Spleen (tissue), 11 donors: ENCODE data around the gene LGALS7. TPM values are rescaled to one million over a fixed set of nuclear protein-coding genes. Genes with fewer than 3 reads are reported as not detected.

Experiments used
- DNase-seq: peaks from one replicate; pipeline ENCODE4 v3.0.0-alpha.2; 2020
- H3K27ac ChIP-seq, 8 donors: fragments of 200-600 bp; sonication (generic) in 7 of 8; 1 replicate in 4 of 8; 2 replicates in 4 of 8; pipeline versions ENCODE4 v1.5.0 to v1.8.0; 2016 to 2021; ENCODE audit warnings: inconsistent platforms in 4 of 8, mild to moderate bottlenecking in 4 of 8, moderate library complexity in 1 of 8
- H3K27me3 ChIP-seq, 7 donors: fragments of 200-600 bp; sonication (generic) in 6 of 7; replicated peaks in 1 of 7; 1 replicate in 4 of 7; 2 replicates in 3 of 7; pipeline versions ENCODE4 v1.5.0 to v1.8.0; 2016 to 2021; ENCODE audit warnings: inconsistent platforms in 3 of 7, mild to moderate bottlenecking in 1 of 7
- H3K36me3 ChIP-seq, 6 donors: fragments of 200-600 bp; sonication (generic) in 5 of 6; 1 replicate in 4 of 6; 2 replicates in 2 of 6; pipeline versions ENCODE4 v1.5.0 to v1.8.0; 2016 to 2021; ENCODE audit warnings: inconsistent platforms in 2 of 6
- H3K4me1 ChIP-seq, 6 donors: fragments of 200-600 bp; sonication (generic) in 5 of 6; 1 replicate in 3 of 6; 2 replicates in 3 of 6; pipeline versions ENCODE4 v1.5.0 to v1.8.0; 2016 to 2021; ENCODE audit warnings: inconsistent platforms in 3 of 6
- H3K4me3 ChIP-seq, 8 donors: fragments of 200-600 bp; sonication (generic) in 7 of 8; 1 replicate in 4 of 8; 2 replicates in 4 of 8; pipeline versions ENCODE4 v1.5.0 to v1.8.0; 2016 to 2021; ENCODE audit warnings: inconsistent platforms in 4 of 8, mild to moderate bottlenecking in 4 of 8, moderate library complexity in 2 of 8
- H3K9me3 ChIP-seq, 8 donors: fragments of 200-600 bp; sonication (generic) in 7 of 8; 1 replicate in 4 of 8; 2 replicates in 4 of 8; pipeline versions ENCODE4 v1.5.0 to v1.8.0; 2016 to 2021; ENCODE audit warnings: inconsistent platforms in 4 of 8
- CTCF ChIP-seq, 11 experiments: fragments of 200-600 bp in 7 of 11; fragments of 450-650 bp in 4 of 11; sonication (generic) in 4 of 11; IDR thresholded peaks in 8 of 11; conservative IDR thresholded peaks in 3 of 11; 1 replicate in 7 of 11; 2 replicates in 4 of 11; pipeline versions ENCODE4 v1.4.0 to v1.8.0; 2016 to 2021; ENCODE audit warnings: antibody characterized with exemption in 11 of 11, inconsistent platforms in 4 of 11, mild to moderate bottlenecking in 1 of 11
- POLR2A ChIP-seq, 3 donors: fragments of 450-650 bp; IDR thresholded peaks; one replicate each; pipeline ENCODE4 v1.5.1; 2017; ENCODE audit warnings: antibody characterized with exemption in 3 of 3, mild to moderate bottlenecking in 1 of 3
- POLR2AphosphoS5 ChIP-seq, 3 donors: sonication (generic); formaldehyde crosslinking; IDR thresholded peaks; one replicate each; pipeline ENCODE4 v1.5.1; 2017; ENCODE audit warnings: antibody characterized with exemption in 3 of 3
- WGBS, 5 donors: extraction: QIAGEN DNeasy Blood & Tissue Kit in 3 of 5; methylation state at CpG; one replicate each; pipeline versions ENCODE4 v1.1.5 to v1.1.7; 2013 to 2018; 5-methylcytosine and 5-hydroxymethylcytosine counted together
- intact Hi-C: fragments of 100-400 bp; cut with DNase I; formaldehyde crosslinking; loops from one replicate; pipeline ENCODE4 v1.15.0; 2023; ENCODE audit warnings: low total_unique reads
- polyA plus RNA-seq, 3 donors: library from polyadenylated mRNA; stranded (reverse); fragments of 200-250 nt; gene quantifications; one replicate each; pipeline ENCODE4 v1.2.1, GENCODE V29; 2013
- total RNA-seq, 7 donors: library from RNA; depleted of rRNA in 3 of 7; stranded (reverse); fragments of >200 nt in 3 of 7; fragmentation: NEBNext Ultra II Directional in 4 of 7; extraction: Animal tissue kit (Norgen Biotek cat#: 25700) in 4 of 7; gene quantifications; one replicate each; pipeline versions ENCODE4 v1.1.0 to v1.2.1, GENCODE V29; 2016 to 2021
- donor health status: healthy with polysubstance abuse.
- donor health status: DM: no; HTN: no; CAD: no; lungs with moderate emphysema.
- donor health status: DM: no; HTN: no; CAD: no.
- donor health status: Bipolar disorder and iron deficiency.
- donor health status: healthy.
- donor health status: DM: no; HTN: no; CAD: no.
- donor health status: DM: yes; HTN: yes; CAD: no.

Gene LGALS7
- total and polyA plus RNA-seq, 10 donors: 0.52 to 7.4 (median 4.7) TPM; not detected in 6

GRCh38 chr19:38737921-38738737 is 35.2 kb downstream of the LGALS7 start:
- peak; percentile 77 for DNase-seq
- Histone ChIP-seq H3K4me3 (no peak overlapping the region), H3K27me3 (peaks cover 0 to 15% (median 0%) of the 10 kb centered on the region in 7 donors), H3K27ac (peak overlapping the region in 1 of 8 donors; percentile 86), H3K9me3 (no peaks in the 10 kb centered on the region), H3K36me3 (no peaks in the 10 kb centered on the region), H3K4me1 (peaks cover 21 to 50% (median 40%) of the 10 kb centered on the region in 6 donors)
- WGBS, 5 donors: 96 to 98% (median 96%) methylated on average over 21 of the region's 21 CpGs
- TF ChIP-seq CTCF (IDR thresholded peaks at IDR 0.05 in 8 of 11, conservative IDR thresholded peaks at IDR 0.05 in 3 of 11) (peak in 1 of 11 experiments; percentile 6), POLR2AphosphoS5 (IDR thresholded peaks at IDR 0.05) (peak in 1 of 3 donors; percentile 16), POLR2A (IDR thresholded peaks at IDR 0.05) (no peak)
- intact Hi-C loops: loop anchor here (2.0 kb wide), 1 partner anchor 37 kb away; no protein-coding TSS in a partner anchor

DNA sequence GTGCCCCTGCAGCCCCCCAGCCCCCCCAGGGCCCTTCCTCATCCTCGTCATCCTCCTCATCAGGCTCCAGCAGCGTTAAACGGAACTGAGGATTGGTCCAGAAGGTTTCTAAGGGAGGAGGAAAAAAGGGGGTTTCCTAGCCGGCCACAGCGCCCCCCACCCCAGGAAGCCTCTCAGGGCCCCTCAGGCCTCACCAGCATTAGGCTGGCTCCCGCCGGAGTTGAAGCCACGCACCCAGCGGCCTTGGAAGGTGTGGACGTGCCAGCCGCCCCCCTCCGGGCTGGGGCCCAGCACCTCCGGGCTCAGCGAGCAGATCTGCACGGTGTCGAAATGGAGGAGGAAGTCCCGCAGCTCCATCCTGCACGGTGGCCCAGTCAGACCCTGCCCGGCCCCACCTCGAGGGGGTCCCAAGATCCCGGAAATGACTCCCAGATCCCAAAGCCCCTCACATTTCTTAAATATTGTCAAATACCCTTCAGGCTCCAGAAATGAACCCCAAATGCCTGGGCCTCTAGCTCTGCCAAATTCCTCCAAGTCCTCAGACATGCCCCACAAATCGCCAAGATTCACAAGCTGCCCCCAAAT is 35.9 kb downstream of the LGALS7 start:
- Histone ChIP-seq H3K27me3 (peaks cover 0 to 15% (median 0%) of the 10 kb centered on the region in 7 donors), H3K4me3 (peak overlapping the region in 5 of 8 donors; percentile 8 to 75 (median 46)), H3K9me3 (no peaks in the 10 kb centered on the region), H3K4me1 (peaks cover 21 to 58% (median 47%) of the 10 kb centered on the region in 6 donors), H3K27ac (peak overlapping the region in 3 of 8 donors; percentile 23 to 86 (median 32)), H3K36me3 (peaks cover 0 to 3% (median 0%) of the 10 kb centered on the region in 6 donors)
- TF ChIP-seq POLR2A (IDR thresholded peaks at IDR 0.05) (no peak), POLR2AphosphoS5 (IDR thresholded peaks at IDR 0.05) (peak in 1 of 3 donors; percentile 32)
- intact Hi-C loops: loop anchor here (2.0 kb wide), 1 partner anchor 37 kb away; no protein-coding TSS in a partner anchor
- DNase-seq: no peak
- 23 to 42% (median 28%) methylated on average over 6 to 22 of the region's 22 CpGs for WGBS, 5 donors

GRCh38 chr19:38736413-38737280 is 36.7 kb downstream of the LGALS7 start:
- intact Hi-C loops: loop anchor here (2.0 kb wide), 1 partner anchor 38 kb away; no protein-coding TSS in a partner anchor
- TF ChIP-seq POLR2AphosphoS5 (IDR thresholded peaks at IDR 0.05) (no peak), POLR2A (IDR thresholded peaks at IDR 0.05) (no peak), CTCF (IDR thresholded peaks at IDR 0.05 in 8 of 11, conservative IDR thresholded peaks at IDR 0.05 in 3 of 11) (no peak)
- H3K27ac ChIP-seq: peak overlapping the region in 7 of 8 donors; percentile 70 to 86 (median 76)
- H3K9me3 ChIP-seq: no peaks in the 10 kb centered on the region
- peak; percentile 89 for DNase-seq
- H3K36me3 ChIP-seq: peaks cover 0 to 11% (median under 1%) of the 10 kb centered on the region in 6 donors
- peak overlapping the region; percentile 26 to 75 (median 44) for H3K4me3 ChIP-seq
- 6 to 8% (median 7%) methylated on average over 18 to 36 of the region's 36 CpGs for WGBS, 5 donors
- H3K27me3 ChIP-seq: peaks cover 0 to 15% (median 0%) of the 10 kb centered on the region in 7 donors
- H3K4me1 ChIP-seq: peaks cover 21 to 65% (median 53%) of the 10 kb centered on the region in 6 donors

DNA sequence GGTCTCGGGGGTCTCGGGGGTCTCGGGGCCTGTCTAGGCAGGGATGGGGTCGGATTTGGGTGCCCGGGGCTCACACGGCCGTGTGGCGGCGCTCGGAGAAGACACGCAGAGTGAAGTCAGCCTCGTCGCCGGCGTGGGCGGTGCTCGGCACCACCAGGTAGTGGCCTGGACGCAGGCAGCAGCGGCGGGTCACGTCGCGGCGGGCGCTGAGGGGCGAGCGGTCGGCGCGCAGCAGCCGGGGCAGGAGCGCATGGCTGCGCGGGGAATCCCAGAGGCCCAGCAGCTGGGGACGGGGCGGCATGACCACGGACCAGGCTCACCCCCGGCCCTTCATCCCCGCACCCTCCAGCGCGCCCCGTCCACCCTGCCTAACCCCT is 37.3 kb downstream of the LGALS7 start:
- intact Hi-C loops: loop anchor here (2.0 kb wide), 1 partner anchor 39 kb away; no protein-coding TSS in a partner anchor
- H3K4me3 ChIP-seq: peak overlapping the region; percentile 26 to 75 (median 44)
- peaks cover 0 to 15% (median 0%) of the 10 kb centered on the region in 7 donors for H3K27me3 ChIP-seq
- TF ChIP-seq POLR2A (IDR thresholded peaks at IDR 0.05) (no peak), POLR2AphosphoS5 (IDR thresholded peaks at IDR 0.05) (peak; percentile 54 to 71 (median 68)), CTCF (IDR thresholded peaks at IDR 0.05 in 8 of 11, conservative IDR thresholded peaks at IDR 0.05 in 3 of 11) (no peak)
- peaks cover 0 to 17% (median 6%) of the 10 kb centered on the region in 6 donors for H3K36me3 ChIP-seq
- DNase-seq: peak; percentile 95
- H3K9me3 ChIP-seq: no peaks in the 10 kb centered on the region
- WGBS, 5 donors: 0 to 4% (median 1%) methylated on average over 17 to 42 of the region's 42 CpGs
- peak overlapping the region in 7 of 8 donors; percentile 70 to 86 (median 76) for H3K27ac ChIP-seq
- peaks cover 21 to 72% (median 58%) of the 10 kb centered on the region in 6 donors for H3K4me1 ChIP-seq
